HG02798 (cell line): ENCODE data around the gene FRMD5.

Experiments
- ATAC-seq: cut with Tn5 transposase; IDR thresholded peaks from one replicate; pipeline ENCODE4 v1.9.1; 2021; ENCODE audit warnings: mild to moderate bottlenecking; ENCODE audit not compliant: unreplicated experiment, poor library complexity

FRMD5 gene

DNA sequence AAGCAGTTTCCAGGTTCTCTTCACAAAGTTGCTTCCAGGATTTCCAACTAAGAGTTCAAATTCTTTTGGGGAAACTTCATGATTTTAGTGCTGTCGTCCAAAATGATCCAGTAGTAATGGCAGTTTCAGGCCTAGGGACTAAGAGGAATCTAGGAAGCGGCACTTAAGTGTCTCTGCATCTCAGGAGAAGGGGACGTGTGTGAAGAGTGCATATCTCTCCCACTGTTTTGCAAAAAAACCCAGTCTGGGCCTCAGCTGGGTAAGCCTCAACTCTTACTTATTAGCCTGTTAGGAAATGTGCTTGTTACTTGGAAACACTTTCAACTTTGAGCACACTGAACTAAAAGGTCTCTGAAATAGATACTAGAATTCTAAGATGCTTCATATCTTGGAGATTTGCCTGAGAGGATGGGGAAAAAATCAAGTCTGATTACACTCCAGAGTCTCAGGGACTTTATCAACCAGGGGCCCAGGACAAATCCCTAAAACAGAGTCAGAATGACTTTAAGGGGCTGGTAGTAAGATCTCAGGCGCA is 286.5 kb downstream of the FRMD5 start:
- ATAC-seq, result no peak

DNA sequence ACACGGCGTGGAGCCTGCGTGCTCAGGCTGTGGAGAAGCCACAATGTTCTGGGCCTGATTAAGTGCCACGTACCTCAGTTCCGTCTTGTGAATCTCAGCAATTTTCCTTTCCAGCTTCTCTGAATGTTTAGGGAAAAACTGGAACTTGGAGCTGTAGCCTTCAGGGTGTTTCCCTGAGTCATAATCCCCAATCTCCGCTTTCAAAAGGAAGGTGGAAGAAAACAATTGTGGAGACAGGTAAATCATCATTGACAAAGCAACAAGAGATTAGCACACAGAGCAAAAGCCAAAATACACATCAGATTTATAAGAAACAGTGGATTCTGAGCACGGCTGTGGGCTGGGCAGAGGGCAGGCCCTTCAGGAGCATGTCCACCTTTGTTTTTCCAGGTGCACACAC is 289.3 kb downstream of the FRMD5 start:
- no peak for ATAC-seq

DNA sequence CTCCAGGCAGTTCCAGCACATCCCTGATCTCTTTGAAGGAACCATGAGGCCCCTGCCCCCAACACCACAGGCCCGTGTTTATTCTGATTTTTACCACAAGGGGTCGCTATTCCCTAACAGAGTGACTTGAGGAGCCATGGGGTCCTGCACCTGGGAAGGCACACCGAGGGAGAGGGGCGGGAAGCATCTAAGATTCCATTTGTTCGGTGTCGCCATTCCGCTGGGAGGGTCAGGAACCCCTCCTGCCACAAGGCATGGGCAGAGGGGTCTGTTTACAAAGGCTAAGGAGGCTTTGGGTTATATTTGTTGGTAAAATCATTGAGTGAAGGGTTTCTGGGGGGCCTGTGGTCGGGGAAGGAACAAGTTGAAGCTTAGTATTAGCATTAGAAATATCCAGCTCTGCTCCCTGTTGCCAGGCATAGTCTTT is 291.2 kb downstream of the FRMD5 start:
- peak; percentile 66 for ATAC-seq

DNA sequence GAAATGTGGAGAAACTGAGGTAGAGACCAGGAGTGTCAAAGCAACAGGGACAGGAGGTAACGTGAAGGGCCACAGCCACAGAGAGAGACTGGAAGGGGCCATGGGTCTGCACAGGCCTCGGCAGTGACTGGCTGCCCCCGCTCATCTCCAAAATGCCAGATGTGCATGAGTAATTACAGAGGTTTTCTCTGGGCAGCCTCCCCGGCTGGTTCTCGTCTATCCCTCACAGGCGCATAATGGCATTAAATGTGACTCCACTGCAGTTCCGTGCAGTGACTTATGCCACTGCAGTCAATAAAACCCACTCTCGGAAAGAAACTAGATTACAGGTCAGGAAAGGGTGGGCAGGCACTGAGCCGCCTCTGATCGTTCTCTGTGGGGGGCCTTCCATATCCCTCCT is 293.6 kb downstream of the FRMD5 start:
- ATAC-seq, result no peak

DNA sequence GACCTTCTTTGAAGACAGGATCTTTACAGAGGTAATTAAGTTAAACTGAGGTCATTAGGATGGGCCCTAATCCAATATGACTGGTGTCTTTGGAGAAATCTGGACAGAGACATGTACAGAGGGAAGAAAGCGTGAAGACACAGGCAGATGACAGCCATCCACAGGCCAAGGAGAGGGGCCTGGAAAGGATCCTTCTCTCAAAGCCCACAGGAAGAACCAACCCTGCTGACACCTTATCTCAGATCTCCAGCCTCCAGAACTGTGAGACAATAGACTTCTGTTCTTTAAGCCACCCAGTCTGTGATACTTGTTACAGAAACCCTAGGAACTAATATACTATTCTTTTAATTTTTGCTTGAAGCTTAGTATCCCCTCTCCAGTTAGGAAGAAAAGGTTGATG is 294.1 kb downstream of the FRMD5 start:
- ATAC-seq, result no peak

DNA sequence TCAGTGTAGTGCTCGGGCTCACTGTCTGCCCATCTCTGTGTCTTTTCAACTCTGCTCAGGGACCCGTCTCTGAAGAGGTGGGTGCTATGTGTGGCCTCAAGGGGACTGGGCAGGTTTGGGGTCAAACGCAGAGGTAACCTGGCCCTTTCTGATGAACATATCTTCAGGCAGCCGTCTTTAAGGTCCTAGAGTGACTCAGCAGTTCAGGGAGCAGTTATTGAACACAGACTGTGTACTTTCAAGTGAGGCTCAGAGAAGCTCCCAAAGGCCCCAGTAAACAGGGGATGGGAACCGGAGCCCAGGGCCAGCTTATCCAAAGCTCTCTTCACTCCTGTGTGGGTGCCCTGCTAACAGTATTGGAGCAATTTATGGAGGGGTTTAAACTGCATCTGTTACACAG is 295.1 kb downstream of the FRMD5 start:
- ATAC-seq, result no peak

DNA sequence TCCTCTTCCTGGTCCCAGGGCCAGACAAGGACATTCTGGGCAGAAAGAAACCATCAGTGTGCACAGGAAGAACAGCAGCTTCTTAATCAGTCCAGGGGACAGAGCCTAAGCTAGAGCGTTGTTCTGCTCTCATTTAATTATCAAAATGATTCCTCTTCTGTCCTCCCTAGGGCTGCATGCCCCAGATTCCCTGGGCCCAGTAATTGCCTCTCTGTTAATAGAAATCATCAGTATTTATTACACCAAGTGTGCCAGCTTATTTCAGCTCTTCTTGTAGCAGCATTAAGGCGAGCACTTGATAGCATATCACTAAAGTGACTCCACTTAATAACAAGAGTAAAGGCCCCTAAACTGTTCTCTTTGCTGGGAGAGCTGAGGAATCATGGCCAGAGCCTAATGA is 296.2 kb downstream of the FRMD5 start:
- no peak for ATAC-seq

DNA sequence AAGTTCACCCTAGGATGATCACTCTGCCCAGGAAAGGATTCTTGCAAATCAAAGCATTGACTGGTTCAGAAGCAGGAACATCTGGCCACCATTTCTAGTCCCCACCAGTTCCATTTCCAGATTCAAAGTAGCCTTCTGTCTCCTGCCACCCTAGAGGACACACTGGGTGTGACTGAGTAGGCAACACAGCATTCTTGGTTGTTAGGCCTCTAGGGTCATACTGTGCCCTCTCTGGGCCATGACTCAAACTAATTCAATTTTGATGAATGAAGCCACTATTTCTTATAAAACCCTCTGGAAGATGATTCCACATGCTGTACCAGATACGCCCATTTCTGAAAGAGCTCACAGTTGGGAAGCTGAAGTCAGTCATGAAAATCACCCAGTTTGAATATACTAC is 298.5 kb downstream of the FRMD5 start:
- ATAC-seq, result no peak

DNA sequence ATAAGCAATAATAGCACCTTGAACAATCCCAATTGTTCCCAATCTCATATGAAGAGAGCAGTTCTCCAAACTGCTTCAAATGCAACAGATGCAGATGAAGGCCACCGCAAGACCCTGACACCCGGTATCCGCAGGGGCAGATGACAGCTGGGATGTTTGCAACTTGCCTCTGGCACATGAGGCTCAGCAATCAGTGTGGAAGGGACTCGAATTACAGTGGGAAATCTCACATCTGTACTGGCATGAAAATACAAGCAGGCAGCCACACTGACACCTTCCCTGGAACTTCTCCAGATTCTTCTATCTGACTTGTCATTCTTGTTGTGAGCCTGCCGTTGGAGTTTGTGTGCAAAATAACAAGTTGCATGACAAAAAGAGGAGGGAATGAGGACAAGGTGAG is 299.5 kb downstream of the FRMD5 start:
- no peak for ATAC-seq

DNA sequence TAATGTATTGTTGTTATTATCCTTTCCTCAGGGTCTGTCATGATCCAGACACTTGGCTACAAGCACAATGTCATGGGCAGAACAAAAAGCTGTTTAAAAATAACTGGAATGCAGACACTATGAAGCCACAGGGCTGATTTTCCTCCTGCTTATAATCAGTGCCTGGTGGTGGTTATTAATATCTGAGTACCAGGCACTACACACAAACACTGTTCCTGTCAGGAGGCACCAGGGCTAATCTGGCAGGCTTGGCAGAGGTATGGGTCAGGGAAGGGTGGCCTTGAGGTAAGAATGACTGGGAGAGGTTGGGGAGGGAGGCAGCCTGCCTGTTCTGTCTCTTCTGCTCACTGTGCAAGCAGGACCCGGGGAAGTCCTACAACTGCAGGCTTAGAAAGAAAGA is 301.1 kb downstream of the FRMD5 start:
- ATAC-seq, result no peak

DNA sequence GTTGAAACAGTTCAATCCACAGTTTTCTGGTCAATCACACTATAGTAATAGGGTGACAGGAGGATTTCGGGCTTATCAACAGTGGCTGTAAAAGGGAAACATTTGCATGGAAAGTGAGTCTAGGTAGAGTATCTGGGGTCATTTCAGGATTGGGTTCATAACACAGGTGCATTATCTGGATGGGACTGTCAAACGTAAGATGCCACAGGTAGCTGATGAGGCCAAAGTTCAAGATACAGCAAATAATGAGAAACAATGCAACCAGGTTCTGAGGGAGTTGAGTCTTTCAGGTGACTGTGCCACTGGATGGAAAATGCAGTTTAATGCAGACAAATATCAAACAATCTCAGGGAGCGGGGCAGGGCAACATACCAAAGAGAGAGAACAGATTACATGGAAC is 306.0 kb downstream of the FRMD5 start:
- no peak for ATAC-seq

DNA sequence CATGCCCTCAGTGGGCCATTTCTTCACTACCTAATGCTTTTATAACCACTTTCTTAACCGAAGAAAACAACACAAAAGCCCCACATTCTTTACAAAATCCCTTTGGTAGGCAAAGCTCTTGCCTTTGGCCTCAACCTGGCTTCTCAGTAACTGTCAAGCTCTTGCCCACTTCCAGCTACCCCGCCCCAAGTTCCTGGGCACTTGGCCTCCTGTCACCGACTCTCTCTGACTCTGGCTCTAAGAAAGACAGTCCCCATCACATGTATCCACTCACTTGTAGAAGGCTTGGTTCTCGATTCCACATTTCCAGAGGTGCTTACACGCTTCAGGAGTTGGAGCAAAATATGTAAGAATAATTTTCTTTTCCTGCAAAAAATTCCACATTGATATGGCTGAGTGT is 307.2 kb downstream of the FRMD5 start:
- ATAC-seq, result no peak

DNA sequence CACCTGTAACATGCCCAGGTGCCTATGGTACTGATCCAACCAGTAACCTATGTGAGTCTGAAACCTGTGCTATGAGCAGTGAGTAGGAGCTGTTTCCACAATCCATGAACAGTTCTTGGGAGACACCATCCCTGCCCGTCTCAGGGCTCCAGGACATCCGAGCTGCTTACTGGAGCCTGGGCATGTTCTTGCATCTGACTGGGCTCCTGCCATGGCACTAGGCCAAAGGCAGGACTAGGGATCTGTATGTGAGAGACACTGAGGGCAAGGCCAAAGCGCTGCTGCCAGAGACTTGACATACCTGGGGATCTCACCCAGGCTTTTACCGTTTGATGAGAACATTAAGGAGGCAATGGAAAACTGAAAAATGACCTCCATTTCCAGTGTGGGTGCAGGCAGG is 308.5 kb downstream of the FRMD5 start:
- no peak for ATAC-seq

DNA sequence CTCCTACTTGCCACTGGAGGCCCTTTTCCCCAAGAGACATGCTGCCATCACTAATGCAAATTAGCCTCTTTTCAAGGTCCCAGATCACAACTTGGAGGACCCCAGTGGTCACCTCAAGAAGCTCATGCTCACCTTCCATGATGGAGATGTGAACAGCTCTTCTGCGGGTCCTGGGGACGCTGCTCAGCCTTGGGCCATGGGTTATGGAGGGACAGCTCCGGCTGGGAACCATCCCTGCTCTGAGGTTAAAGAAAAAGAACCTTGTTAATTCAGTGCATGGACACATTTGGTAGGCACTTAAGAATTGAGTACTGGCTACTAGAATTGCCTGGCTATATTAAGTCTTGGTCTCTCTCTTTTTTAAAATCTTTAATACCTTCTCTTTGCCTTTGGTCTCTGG is 311.5 kb downstream of the FRMD5 start:
- no peak for ATAC-seq

DNA sequence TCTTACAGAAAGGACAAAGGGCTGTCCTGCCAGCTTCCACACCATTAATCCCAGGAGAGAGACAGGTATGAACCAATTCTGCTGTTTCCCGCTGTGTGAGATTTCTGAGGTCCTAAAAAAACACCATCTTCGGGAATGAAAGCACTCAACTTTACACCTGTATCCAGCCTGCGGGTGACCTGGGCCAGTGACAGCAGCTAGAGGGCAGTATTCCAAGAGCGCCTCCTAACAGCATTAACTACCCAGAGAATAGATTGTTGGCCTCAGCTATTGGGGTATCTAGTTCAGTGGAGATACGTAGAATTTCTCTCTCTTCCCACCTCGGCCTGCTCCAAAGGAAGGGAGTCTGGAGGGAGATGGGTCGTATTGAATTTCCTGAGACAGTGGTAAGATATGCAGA is 313.1 kb downstream of the FRMD5 start:
- no peak for ATAC-seq

DNA sequence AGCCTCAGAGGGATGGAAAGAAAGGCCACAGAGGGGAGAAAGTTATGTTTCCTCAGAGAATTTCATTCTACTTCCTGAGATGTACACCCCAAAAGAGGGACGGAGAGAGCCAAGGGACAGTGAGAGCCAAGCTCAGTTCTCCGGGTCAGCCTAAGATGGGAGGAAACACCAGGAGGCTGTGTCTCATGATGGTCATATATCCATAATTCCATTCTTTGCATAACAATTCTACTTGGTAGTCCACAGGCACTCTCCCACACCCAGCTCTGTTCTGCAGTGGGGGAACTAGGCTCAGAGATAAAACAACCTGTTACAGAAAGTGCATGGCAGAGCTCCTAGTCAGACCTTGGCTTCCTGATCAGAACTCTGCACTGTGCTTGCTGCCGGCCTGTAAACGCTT is 313.8 kb downstream of the FRMD5 start:
- no peak for ATAC-seq

DNA sequence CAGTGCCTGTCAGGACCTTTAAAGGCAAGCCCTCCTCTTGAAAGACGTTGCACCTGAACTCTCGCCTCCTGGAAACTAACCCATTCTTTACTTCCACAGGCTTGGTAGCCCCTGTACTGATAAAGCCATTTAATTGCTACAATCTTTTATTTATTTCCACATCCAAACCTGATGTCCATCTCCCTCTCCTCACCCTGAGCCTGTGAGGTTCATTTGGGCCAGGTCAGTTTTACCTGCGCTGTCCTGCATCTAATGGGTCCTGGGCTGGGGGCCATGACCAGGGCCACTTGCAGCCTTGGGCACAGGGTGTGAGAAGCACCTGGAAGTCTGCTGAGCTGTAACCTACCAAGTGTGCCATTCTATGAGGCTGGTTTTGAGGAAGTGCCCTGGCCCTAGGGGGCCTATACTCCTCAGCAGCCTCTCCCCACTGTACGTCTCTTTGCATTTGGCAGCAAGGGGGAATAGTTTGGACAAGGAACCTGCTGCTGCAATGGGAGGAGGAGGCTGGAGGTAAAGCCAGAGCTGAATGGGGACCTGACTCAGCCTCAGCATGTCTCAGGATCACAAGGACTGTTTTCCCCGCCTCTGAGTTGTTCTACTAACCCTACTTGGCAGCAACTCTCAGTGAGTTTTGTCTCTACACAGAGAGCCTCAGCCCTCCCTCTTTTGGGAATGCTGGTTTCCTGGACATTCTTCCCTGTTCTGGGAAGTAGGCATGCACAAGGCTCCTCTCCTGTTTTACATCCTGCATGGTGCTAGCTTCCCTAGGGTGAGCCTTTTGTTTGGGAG is 314.5 kb downstream of the FRMD5 start:
- ATAC-seq, result no peak

DNA sequence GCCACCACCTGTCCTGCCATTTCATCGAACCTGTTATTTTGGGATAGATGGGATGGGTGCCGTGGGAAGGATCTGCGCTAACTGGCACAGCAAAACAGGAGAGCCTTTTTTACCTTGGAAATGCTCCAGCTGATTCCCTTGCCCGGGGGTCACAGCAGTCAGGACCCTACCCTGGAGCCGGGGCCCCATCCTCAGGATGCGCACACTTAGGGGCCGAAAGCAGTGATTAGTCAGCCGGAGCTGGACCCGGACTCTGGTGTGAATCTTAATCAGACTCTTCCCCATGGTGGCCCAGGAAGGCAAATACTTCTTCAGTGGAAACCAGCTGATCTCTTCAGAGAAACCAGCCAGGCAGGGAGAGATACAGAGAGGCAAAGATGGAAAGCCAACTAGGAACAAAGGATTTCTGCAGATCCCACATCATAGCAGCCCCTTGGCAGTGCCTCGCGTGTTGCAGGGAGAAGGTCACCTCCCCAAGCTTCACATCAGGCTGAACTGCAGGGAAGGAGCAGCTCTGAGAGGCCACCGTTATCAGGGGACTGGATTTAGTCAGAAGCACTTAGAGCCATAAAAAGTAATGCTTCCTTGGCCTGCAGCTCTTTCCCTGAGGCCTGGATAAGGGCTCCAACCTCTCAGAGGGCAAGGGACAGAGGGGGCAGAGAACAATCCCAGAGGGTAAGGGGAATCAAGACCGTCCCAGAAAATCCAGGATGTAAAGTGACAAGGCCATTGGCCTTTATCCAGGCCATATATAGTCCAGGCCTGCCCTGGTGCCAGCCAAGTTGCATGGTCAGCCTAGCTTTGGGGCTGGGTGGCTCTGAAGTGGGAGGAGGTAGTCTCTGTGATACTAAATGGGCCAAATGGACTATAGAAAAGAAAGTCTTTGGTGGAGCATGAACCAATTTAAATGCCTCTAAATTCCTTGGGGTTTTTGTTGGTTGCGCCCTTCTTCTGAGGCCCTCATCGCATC is 315.4 kb downstream of the FRMD5 start:
- ATAC-seq, result no peak

DNA sequence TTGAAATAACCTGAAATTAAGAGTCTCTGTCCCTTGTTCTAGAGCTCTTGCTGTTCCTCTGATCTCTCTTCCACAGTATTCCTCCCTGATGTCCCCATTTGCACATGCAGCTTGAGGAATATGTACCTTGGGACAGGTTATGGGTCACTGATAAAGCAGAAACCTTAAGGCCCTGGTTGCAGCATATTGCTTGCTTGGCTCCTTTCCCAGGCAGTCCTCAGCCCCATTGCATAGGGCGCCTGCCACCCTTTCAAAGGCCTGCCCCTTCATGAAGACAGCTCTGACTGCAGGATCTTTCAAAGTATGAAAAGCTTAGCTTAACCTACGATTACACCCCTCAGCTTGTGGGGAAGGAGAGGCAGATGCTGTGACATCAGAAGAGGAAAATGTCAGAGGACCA is 316.6 kb downstream of the FRMD5 start:
- no peak for ATAC-seq

DNA sequence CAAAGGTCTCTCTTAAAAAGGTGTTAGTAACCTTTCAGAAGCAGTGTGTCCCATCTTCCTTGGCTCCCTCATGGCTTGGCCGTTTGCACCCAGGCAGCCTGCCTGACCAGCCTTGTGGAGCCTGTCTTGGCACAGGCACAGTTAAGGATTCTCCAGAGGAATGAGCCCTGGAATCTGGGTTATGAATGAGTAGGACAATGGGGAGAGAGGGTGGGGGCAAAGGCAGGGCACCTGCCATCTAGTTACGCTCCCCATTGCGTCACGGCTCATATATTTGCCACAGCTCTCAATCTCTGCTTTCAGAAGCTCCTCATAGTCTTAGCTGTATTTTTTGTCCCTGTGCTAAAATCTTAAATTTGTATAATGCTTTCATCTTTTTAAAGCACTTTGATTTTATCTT is 317.7 kb downstream of the FRMD5 start:
- ATAC-seq, result no peak

DNA sequence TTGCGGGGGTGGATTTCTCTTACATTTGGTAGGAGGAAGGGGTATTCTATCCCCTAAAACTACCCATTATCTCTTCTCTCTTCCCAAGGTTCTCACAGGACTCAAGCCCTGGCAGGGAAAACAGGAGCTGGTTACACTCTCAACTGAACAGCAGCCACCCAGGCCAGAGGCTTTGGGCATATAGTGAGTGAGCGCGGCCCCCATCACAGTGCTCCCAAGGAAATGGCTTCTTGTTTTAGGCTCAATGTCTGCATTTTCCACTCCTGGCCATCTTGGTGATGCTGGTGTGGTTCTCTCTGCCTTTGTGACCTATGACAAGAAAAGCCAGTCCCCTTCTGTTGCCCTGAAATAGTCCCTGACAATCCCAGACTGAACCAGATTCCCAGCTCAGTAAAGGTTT is 318.2 kb downstream of the FRMD5 start:
- ATAC-seq, result no peak
